ENCODE measurements around the gene LIX1L.

- no peak for TF ChIP-seq CTCF (conservative IDR thresholded peaks at IDR 0.05; ENCODE audit: low read length)
- no peak for TF ChIP-seq EZH2phosphoT487 (IDR thresholded peaks at IDR 0.05; ENCODE audit: borderline replicate concordance, low read depth, low read length)
Observed at GRCh38 chr1:145897969-145898368, 59.8 kb downstream of the LIX1L start.

All from OCI-LY7 (cell line).